ENCODE measurements around the gene ABITRAM.
"Not testable (repeated sequence)": the region's sequence is repeated elsewhere in the genome, so short reads cannot be mapped to it uniquely, and the experiment has no call there.

ABITRAM gene

GRCh38 chr9:108928386-108928785 is 5.8 kb upstream of the ABITRAM start:
- DNase-seq (ENCODE audit: low read depth), result no peak

- DNase-seq (ENCODE audit: low read depth), result no peak
Measured at GRCh38 chr9:108933231-108933717, 926 bp upstream of the ABITRAM start.

- DNase-seq (ENCODE audit: low read depth), result peak; percentile 74
Measured at GRCh38 chr9:108933718-108934322, 380 bp upstream of the ABITRAM start, which contains the start of gene ELP1. TSS of gene ELP1 (minus strand) at chr9:108934124. CDS start at chr9:108931146, 2,978 bp downstream.

DNA sequence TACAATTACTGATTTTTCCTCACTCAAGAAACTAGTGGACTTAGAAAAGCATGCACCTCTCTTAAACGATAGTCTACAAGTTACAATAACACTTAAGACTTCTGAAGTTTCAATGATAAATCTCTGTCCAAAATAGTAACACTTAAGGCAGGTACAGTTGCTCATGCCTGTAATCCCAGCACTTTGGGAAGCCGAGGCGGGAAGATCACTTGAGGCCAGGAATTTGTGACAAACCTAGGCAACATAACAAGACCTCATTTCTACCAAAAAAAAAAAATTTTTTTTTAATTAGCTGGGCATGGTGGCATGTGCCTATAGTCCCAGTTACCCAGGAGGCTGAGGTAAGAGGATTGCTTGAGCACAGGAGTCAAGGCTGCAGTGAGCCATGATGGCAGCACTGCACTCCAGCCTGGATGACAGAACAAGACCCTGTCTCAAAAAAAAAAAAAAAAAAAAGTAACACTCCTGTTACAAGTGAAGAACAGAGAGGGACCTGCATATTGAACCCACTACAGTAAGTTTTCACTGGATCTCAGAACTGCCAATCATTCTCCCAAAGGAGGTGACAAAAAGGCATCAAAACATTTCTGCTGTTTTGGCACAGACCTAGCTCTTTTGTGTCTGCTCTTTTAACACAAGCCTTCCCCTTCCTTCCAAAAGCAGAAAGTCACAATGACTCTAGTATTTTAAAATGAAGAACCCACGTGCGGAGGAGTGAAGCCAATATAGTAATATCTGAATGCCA is 3.5 kb downstream of the ABITRAM start:
- DNase-seq (ENCODE audit: low read depth), result no peak

- no peak for DNase-seq (ENCODE audit: low read depth)
Measured at GRCh38 chr9:108939975-108940374, 5.8 kb downstream of the ABITRAM start.

DNA sequence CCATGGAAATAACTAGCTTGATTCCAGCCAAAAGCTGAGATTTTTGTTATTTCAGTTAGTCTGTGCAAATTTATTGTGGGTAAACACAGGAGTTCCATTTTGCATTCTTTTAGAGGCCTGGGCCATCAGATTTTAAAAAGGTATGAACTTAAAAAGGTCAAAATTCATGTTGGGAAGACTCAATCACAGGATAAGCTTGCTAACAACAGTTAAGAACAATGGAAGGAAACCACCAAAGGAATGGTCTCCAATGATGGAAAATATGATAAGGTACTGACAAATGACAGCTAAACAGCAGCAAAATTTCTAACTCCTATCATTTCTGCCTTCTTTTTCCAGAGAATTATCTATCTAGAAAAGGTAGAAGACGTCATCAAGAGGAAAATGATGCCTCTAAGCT is 16.0 kb downstream of the ABITRAM start:
- DNase-seq (ENCODE audit: low read depth), result no peak

DNA sequence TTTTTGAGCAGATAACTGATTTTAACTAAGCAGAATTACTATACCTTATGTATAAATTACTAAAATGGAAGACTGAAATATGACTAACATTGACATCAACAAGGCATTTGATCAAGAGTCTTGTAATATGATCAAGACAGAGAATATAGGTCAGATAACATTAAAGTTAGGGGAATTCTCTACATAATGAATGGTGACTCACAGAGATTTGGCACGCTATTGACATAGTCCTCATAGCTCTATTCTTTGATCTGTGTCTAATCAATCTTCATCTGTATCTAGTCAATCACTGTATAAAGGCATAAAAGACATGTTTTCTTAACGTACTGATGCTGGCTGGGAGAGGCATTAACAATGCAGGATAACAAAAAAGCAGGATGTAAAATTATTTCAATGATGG is 17.4 kb downstream of the ABITRAM start:
- no peak for DNase-seq (ENCODE audit: low read depth)

DNA sequence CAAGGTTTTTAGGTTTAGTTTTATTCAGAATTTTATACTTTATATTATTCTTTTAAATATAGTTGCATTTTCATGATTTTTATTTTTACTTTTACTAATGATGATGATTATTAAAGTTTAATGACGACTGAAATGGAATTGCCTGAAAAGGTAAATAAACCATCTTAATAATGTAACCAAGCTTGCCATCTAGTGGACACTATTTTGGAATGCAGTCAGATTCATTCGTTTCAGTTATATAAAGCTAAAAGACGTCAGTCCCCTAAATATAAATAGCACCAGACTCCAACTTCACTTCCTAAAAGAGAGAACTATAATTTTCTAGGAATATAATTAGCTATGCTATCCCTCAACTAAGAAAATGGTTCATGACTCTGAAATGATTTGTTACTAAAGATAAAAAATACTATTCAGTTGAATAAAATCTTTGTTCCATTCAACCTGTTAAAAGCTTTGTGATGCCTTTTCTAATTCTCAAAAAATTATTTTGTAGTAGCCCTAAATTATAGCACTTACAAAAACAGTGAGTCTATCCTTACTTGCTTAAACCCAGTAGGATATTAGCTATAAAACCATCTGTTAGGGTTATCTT is 19.9 kb downstream of the ABITRAM start:
- DNase-seq (ENCODE audit: low read depth), result no peak

GRCh38 chr9:108956022-108956630 is 21.9 kb downstream of the ABITRAM start:
- DNase-seq (ENCODE audit: low read depth), result no peak

DNA sequence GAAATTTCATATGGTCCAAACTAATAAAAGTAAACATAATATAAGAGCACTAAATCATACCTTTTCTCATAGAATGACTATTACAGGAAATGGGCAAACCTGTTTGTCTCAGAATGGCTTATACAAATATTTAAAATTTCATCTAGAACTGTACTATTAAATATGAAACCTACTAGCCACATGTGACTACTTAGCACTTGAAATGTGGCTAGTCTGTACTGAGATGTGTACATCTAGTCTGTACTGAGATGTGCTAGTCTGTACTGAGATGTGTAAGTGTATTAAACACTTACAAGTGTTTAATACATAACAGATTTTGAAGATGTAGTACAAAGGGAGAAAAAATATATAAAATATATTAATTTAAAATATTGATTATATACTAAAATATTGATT is 22.4 kb downstream of the ABITRAM start:
- no peak for DNase-seq (ENCODE audit: low read depth)

- no peak for DNase-seq (ENCODE audit: low read depth)
Measured at GRCh38 chr9:108960331-108960730, 26.1 kb downstream of the ABITRAM start.

GRCh38 chr9:108961151-108961550 is 27.0 kb downstream of the ABITRAM start:
- no peak for DNase-seq (ENCODE audit: low read depth)

DNA sequence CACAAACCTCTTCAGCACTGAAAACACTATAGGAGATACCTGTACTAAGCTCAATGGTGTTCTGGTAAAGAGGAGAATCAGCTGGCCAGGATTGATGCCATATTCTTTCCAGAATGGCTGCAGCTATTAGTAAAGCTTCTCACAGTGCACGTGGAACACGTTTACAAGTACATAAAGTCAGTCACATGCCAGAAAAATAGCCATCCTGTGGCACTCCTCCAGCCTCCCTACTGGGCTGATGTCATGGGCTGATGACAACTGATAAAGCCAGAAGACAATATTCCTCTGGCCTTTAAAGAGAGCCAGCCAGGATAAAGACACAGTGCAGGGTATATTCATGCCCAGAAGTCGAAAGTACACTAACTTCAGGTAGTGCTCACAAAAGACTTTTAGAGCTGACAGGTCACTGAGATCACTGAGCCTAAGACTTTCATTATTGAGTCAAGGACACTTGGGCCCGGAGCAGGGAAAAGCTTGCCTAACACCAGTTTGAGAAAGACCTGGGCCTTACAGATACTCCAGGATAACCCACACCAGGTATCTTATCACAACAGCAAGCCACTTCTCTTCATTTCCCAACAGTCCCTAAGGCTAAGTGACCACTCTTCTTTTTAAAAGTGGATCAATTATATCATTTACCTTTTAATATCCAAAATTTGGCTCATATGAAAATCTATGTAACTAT is 29.4 kb downstream of the ABITRAM start:
- no peak for DNase-seq (ENCODE audit: low read depth)

GRCh38 chr9:108967916-108968315 is 33.7 kb downstream of the ABITRAM start:
- DNase-seq (ENCODE audit: low read depth), result no peak

DNA sequence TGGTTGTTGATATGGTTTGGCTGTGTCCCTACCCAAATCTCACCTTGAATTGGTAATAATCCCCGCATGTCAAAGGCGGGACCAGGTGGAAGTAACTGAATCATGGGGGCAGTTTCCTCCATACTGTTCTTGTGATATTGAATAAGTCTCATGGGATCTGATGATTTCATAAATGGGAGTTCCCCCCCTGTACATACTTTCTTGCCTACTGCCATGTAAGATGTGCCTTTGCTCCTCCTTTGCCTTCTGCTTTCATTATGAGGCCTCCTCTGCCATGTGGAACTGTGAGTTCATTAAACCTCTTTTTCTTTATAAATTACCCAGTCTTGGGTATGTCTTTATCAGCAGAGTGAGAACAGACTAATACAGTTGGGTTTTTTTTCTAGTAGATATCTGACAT is 37.2 kb downstream of the ABITRAM start:
- not testable (repeated sequence) for DNase-seq (ENCODE audit: low read depth)

DNA sequence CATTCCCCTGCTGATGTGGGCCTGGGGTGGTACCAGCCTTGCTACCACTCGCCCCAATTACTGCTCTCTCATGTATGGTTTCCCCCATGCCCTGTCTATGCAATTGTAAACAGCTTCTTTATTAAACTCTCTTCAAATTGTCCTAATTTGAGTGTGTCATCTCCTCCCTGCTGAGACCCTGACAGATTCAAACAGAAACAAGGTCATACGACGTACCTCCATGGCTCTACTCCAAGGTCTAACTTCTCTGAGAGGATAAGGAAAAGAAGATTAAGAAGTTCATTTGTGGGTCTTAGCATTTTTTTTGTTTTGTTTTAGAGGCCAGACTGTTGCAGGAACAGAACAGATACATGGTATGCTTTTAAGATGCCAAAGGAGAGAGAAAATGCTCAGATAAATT is 38.0 kb downstream of the ABITRAM start:
- DNase-seq (ENCODE audit: low read depth), result no peak

GRCh38 chr9:108972626-108973209 is 38.5 kb downstream of the ABITRAM start:
- DNase-seq (ENCODE audit: low read depth), result no peak

DNA sequence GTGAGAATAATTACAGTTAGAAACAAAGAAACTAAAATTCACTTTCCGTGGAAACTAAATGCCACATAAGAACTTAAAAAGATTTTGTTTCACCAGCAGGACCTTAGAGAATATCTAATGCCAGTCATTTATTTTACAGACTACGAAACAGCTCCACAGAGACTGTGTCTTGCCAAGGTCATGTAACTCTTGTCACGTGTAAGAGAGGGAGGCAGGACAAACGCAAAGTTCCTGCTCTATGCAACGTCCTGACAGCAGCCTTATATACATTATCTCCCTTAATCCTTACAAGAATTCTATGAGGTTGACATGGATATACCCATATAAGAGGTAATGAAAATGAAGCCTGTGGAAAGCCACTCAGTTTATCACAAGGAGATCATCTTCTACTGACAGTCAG is 39.7 kb downstream of the ABITRAM start:
- no peak for DNase-seq (ENCODE audit: low read depth)

DNA sequence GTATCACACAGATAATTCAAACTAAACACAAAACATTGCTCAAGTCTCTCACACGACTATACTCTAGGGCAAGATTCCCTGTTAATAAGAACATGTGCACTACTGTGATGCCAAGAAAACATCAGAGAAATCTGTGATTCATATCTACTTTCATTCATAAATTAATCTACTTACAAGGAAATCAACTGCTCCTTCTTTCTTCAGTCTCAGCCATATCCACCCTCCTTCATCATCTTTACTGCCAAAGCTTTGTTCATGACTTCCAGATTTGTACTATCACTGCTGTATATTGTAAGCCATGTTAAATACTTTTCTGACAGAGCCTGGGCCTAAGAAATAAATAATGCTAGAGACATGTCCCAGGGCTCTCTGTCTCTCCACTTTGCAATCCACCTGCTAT is 44.0 kb downstream of the ABITRAM start:
- no peak for DNase-seq (ENCODE audit: low read depth)

GRCh38 chr9:108980893-108981292 is 46.7 kb downstream of the ABITRAM start:
- DNase-seq (ENCODE audit: low read depth), result no peak

- DNase-seq (ENCODE audit: low read depth), result no peak
Measured at GRCh38 chr9:108983885-108984284, 49.7 kb downstream of the ABITRAM start.
